ENCODE results near the gene CIAO3.

- TF ChIP-seq, protein P1, sequence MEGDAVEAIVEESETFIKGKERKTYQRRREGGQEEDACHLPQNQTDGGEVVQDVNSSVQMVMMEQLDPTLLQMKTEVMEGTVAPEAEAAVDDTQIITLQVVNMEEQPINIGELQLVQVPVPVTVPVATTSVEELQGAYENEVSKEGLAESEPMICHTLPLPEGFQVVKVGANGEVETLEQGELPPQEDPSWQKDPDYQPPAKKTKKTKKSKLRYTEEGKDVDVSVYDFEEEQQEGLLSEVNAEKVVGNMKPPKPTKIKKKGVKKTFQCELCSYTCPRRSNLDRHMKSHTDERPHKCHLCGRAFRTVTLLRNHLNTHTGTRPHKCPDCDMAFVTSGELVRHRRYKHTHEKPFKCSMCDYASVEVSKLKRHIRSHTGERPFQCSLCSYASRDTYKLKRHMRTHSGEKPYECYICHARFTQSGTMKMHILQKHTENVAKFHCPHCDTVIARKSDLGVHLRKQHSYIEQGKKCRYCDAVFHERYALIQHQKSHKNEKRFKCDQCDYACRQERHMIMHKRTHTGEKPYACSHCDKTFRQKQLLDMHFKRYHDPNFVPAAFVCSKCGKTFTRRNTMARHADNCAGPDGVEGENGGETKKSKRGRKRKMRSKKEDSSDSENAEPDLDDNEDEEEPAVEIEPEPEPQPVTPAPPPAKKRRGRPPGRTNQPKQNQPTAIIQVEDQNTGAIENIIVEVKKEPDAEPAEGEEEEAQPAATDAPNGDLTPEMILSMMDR (IDR thresholded peaks at IDR 0.05), result no peak
- TF ChIP-seq POLR2A (IDR thresholded peaks at IDR 0.05) (no peak), POLR2AphosphoS5 (IDR thresholded peaks at IDR 0.05) (no peak), EP300 (IDR thresholded peaks at IDR 0.05) (no peak)
Measured at GRCh38 chr16:760545-761343, 19.9 kb upstream of the CIAO3 start, which contains the start of gene MSLN.

Measured in suprapubic skin (tissue), 4 donors.